Lower leg skin (tissue), 4 donors: ENCODE results near the gene ITPRID1. TPM values are rescaled to one million over a fixed set of nuclear protein-coding genes. Genes with fewer than 3 reads are reported as not detected.
"Not testable (repeated sequence)": the region's sequence is repeated elsewhere in the genome, so short reads cannot be mapped to it uniquely, and the experiment has no call there.

Experiments used
- DNase-seq, 2 donors: peaks; one replicate each; pipeline ENCODE4 v3.0.0-alpha.2; 2019; ENCODE audit warnings: low spot score in 2 of 2
- H3K4me3 ChIP-seq: fragments of 200-600 bp; sonication (generic); 2 replicates; pipeline ENCODE4 v1.5.1; 2017; ENCODE audit warnings: mild to moderate bottlenecking, low read depth; ENCODE audit not compliant: poor library complexity, severe bottlenecking
- CTCF ChIP-seq, 3 donors: fragments of 450-650 bp; IDR thresholded peaks; one replicate each; pipeline ENCODE4 v1.5.1; 2016; ENCODE audit warnings: antibody characterized with exemption in 3 of 3, mild to moderate bottlenecking in 3 of 3, moderate library complexity in 2 of 3
- POLR2A ChIP-seq, 2 donors: fragments of 450-650 bp; IDR thresholded peaks; one replicate each; pipeline ENCODE4 v1.6.1; 2016 to 2017; ENCODE audit warnings: antibody characterized with exemption in 2 of 2, mild to moderate bottlenecking in 1 of 2, moderate library complexity in 1 of 2
- WGBS, 2 donors: methylation state at CpG; one replicate each; pipeline ENCODE4 v1.1.5; 2018; 5-methylcytosine and 5-hydroxymethylcytosine counted together
- intact Hi-C: fragments of 100-400 bp; cut with DNase I; formaldehyde crosslinking; loops from one replicate; pipeline ENCODE4 v1.15.0; 2023; ENCODE audit warnings: low total_unique reads
- total RNA-seq, 4 donors: library from RNA; depleted of rRNA; stranded (reverse); fragments of >200 nt; gene quantifications; one replicate each; pipeline ENCODE4 v1.1.0, GENCODE V29; 2016

Gene ITPRID1
- total RNA-seq, result 10 to 100 TPM in 2 of 4 donors, 1 to 10 TPM in 1, under 1 TPM in 1; 0.63 to 17.4 (median 9.6) TPM

- TF ChIP-seq CTCF (IDR thresholded peaks at IDR 0.05) (no peak), POLR2A (IDR thresholded peaks at IDR 0.05) (no peak)
- intact Hi-C loops, result no loop called here
- no peak within 1 kb of the TSS for H3K4me3 ChIP-seq
These were observed at the start of gene ITPRID1 for GRCh38 chr7:31513790-31514189. ITPRID1 (plus strand) TSS chr7:31514090; CDS start chr7:31553025, 38,935 bp downstream.

GRCh38 chr7:31464601-31465000 lies 49.3 kb upstream of the ITPRID1 start:
- H3K4me3 ChIP-seq, result no peak overlapping the region
- intact Hi-C loops, result no loop called here
- WGBS, 2 donors, result 42 to 58% methylated on average over 1 of the region's 1 CpG
- no peak for DNase-seq
- TF ChIP-seq POLR2A (IDR thresholded peaks at IDR 0.05) (no peak), CTCF (IDR thresholded peaks at IDR 0.05) (no peak)

More at GRCh38 chr7:31513790-31514189, at the start of gene ITPRID1:
- DNase-seq, result no peak
- WGBS, 2 donors, result 56 to 61% methylated on average over 4 of the region's 4 CpGs

GRCh38 chr7:31465285-31465684 lies 48.6 kb upstream of the ITPRID1 start:
- 60 to 72% methylated on average over 3 of the region's 3 CpGs for WGBS, 2 donors
- intact Hi-C loops, result no loop called here
- no peak overlapping the region for H3K4me3 ChIP-seq
- peak in 1 of 2 donors; percentile 17 for DNase-seq
- TF ChIP-seq CTCF (IDR thresholded peaks at IDR 0.05), result no peak
- TF ChIP-seq POLR2A (IDR thresholded peaks at IDR 0.05), result no peak

GRCh38 chr7:31466036-31466435 lies 47.9 kb upstream of the ITPRID1 start:
- WGBS, 2 donors, result 20 to 30% methylated on average over 1 of the region's 1 CpG
- no peak overlapping the region for H3K4me3 ChIP-seq
- no peak for DNase-seq
- no peak for TF ChIP-seq POLR2A (IDR thresholded peaks at IDR 0.05)
- no peak for TF ChIP-seq CTCF (IDR thresholded peaks at IDR 0.05)
- intact Hi-C loops, result no loop called here

- DNase-seq, H3K4me3 ChIP-seq, intact Hi-C loops: not testable (repeated sequence)
- WGBS, 2 donors, result 63 to 64% methylated on average over 8 of the region's 8 CpGs
These were observed 43.0 kb upstream of the ITPRID1 start for GRCh38 chr7:31470883-31471282.

GRCh38 chr7:31475368-31475767 lies 38.5 kb upstream of the ITPRID1 start:
- no peak overlapping the region for H3K4me3 ChIP-seq
- intact Hi-C loops, result no loop called here
- no peak for DNase-seq
- no peak for TF ChIP-seq POLR2A (IDR thresholded peaks at IDR 0.05)
- TF ChIP-seq CTCF (IDR thresholded peaks at IDR 0.05), result no peak
- 33 to 45% methylated on average over 1 of the region's 1 CpG for WGBS, 2 donors
